GM19395 (cell line): ENCODE results near the gene DHRSX.
"Not testable (repeated sequence)": the region's sequence is repeated elsewhere in the genome, so short reads cannot be mapped to it uniquely, and the experiment has no call there.

Source experiments
- ATAC-seq: cut with Tn5 transposase; IDR thresholded peaks from one replicate; pipeline ENCODE4 v1.9.1; 2021; ENCODE audit warnings: mild to moderate bottlenecking, moderate library complexity; ENCODE audit not compliant: unreplicated experiment

The DHRSX gene

DNA sequence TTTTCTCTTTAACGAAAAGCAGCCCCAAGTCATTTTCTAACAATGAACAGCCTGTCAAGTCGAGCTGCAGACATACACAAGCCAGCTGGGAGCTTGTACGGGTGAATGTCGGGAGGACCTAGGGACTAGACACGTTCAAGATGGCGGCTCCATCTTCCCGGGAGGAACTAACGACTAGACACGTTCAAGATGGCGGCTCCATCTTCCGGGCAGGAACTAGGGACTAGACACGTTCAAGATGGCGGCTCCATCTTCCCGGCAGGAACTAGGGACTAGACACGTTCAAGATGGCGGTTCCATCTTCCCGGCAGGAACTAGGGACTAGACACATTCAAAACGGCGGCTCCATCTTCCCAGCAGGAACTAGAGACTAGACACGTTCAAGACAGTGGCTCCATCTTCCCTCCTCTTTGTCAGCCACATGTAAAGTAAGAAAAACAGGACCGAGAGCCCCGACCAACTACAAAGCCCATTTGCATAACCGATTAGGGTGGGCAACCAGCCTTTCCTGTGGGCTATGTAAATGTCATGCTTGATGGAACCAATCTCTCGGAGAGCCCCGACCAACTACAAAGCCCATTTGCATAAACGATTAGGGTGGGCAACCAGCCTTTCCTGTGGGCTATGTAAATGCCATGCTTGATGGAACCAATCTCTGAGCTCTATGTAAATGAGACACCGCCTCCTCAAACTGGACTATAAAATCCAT, 175.5 kb downstream of the DHRSX start:
- peak; percentile 71 for ATAC-seq

- ATAC-seq = no peak
These were observed 176.6 kb downstream of the DHRSX start for GRCh38 chrX:2324151-2324550.

- ATAC-seq = no peak
These were observed 179.4 kb downstream of the DHRSX start for GRCh38 chrX:2321411-2321810.

- ATAC-seq = no peak
These were observed 180.0 kb downstream of the DHRSX start for GRCh38 chrX:2320580-2321327.

GRCh38 chrX:2320089-2320488, 180.7 kb downstream of the DHRSX start:
- ATAC-seq = no peak

GRCh38 chrX:2318371-2318770, 182.4 kb downstream of the DHRSX start:
- no peak for ATAC-seq

GRCh38 chrX:2317527-2318055, 183.2 kb downstream of the DHRSX start:
- no peak for ATAC-seq

DNA sequence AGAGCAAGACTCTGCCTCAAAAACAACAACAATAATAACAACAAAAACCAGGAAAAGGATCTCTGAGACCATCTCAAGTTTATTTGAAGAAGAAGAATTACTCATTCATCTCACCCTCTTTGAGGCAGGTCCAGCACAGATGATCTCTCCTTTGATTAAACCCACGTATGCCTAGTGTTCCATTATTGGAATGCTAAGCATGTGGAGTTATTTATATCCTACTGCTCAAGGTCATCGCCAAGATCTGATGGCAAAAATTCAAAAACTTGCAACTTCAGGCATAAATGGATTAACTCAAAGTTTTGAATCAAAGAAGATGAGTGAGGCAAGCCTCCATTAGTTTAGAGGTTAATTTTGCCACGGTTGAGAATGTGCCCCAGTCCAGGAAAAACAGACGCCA, 184.2 kb downstream of the DHRSX start:
- no peak for ATAC-seq

DNA sequence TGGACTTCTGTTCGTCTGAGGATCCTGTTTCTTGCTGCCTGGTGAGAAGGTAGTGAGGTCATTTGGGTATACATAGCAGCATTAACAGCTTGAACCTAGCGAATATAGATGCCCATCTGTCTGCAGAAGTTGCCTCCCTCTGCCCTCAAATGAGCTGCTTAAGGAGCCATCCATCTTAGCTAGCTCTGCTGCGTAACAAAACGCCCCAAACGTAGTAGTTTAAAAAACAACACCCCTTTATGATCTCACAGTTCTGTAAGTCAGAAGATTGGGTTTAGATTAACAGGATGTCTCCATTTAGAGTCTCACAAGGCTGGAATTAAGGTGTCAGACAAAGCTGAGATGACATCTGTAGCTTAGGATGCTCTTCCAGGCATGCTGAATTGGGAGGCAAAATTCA, 185.3 kb downstream of the DHRSX start:
- no peak for ATAC-seq

GRCh38 chrX:2314831-2315365, 185.9 kb downstream of the DHRSX start:
- ATAC-seq = no peak

DNA sequence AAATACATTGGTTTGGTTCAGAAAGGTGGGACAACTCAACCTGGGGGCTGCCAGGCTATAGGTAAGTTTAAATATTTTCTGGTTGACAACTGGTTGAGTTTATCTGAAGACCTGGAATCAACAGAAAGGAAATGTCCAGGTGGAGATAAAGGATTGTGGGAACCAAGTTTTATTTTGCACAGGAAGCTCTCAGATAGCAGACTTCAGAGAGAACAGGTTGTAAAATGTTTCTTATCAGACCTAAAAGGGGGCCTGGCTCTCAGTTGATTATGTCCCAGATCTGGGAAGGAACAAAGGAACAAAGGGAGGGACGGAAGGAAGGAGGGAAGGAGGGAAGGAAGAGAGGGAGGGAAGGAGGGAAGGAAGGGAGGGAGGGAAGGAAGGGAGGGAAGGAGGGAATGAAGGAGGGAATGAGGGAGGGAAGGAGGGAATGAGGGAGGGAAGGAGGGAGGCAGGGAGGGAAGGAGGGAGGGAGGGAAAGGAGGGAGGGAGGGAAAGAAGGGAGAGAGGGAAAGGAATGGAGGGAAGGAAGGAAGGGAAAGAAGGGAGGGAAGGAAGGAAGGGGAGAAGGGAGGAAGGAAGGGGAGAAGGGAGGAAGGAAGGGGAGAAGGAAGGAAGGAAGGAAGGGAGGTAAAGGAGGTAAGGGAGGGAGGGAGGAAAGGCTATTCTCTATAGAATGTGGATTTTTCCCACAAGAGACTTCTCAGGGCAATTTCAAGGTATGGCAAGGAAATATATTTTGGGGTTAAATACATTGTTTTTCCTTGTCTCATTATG, 186.7 kb downstream of the DHRSX start:
- no peak for ATAC-seq

GRCh38 chrX:2312061-2312591, 188.7 kb downstream of the DHRSX start:
- not testable (repeated sequence) for ATAC-seq

- no peak for ATAC-seq
These were observed 189.3 kb downstream of the DHRSX start for GRCh38 chrX:2311501-2311900.

GRCh38 chrX:2301901-2302300, 198.9 kb downstream of the DHRSX start:
- ATAC-seq = no peak

- ATAC-seq = no peak
These were observed 200.9 kb downstream of the DHRSX start for GRCh38 chrX:2299871-2300270.

GRCh38 chrX:2286731-2287130, 214.0 kb downstream of the DHRSX start:
- no peak for ATAC-seq

- no peak for ATAC-seq
These were observed 216.2 kb downstream of the DHRSX start for GRCh38 chrX:2284601-2285000.

- ATAC-seq = no peak
These were observed 216.6 kb downstream of the DHRSX start for GRCh38 chrX:2284133-2284532.

DNA sequence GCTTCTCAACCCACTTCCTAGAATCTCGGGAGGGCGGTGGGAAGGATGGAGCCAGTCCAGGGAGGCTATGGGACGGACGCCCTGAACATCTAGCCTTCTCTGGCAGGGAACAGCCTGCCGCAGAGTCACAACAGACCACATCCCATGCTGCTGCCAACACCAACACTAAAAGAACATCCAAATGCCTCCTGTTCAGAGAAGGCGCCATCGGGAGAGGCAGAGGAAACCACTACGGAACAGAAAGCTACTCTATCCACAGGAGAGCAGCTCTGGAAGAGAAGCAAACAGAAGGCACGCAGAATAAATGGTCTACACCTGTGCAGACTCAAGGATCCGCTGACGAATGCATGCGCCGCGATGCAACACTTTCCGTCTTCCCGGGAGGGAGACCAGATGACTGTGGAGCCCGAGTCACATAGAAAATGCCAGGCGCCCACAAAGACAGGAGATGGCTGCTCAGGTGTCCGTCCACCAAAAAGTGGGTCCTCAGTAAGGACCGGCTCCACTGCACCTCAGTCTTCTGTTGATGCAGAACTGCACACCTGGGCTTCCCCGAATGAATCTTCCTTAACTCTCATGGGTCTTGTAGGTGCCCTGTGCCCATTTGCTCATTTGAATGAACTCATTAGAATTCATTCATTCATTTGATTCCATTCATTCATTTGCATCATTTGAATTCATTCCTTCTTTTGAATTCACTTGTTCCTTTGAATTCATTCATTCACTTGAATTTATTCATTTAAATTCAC, 217.5 kb downstream of the DHRSX start:
- ATAC-seq = no peak

DNA sequence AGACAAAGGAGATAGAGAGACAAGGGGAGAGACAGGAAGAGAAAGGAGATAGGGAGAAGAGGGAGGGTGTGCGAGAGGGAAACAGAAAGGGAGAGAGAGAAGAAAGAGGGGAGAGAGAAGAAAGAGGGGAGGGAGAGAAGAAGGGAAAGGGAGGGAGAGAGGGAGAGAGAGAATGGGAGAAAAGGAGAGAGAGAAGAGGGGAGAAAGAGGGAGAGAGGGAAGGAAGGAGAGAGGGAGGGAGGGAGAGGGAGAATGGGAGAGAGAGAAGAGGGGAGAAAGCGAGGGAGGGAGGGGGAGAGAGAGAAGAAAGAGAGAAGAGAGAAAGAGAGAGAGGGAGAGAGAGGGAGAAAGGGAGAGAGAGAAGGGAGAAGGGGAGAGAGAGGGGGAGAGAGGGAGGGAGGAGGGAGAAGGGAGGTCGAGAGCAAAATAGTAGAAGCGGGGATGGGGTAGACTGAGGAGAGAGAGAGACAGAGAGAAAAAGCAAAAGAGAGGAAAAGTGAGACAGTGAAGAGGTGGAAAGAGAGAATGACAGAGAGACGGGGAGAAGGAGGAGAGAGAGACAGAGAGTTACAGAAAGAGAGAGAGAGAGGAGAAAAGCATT, 218.2 kb downstream of the DHRSX start:
- no peak for ATAC-seq
